A673 (cell line): Measurements from ENCODE around the gene PTGES2.

Experiments
- EZH2 ChIP-seq: fragments of 200-600 bp; sonication (generic); IDR thresholded peaks from 2 replicates; pipeline ENCODE4 v1.6.1; 2017; ENCODE audit warnings: borderline replicate concordance, low read depth, mild to moderate bottlenecking, mixed read lengths, antibody characterized with exemption, low read length; ENCODE audit not compliant: poor library complexity, severe bottlenecking
- TF ChIP-seq, protein P1 (sequence below): fragments of 300-800, 200-600 bp; sonication (generic); conservative IDR thresholded peaks from 2 replicates; pipeline ENCODE4 v1.5.1; 2017; ENCODE audit warnings: low read depth, mild to moderate bottlenecking, antibody characterized with exemption, low read length, moderate library complexity, mixed read lengths

DNA sequence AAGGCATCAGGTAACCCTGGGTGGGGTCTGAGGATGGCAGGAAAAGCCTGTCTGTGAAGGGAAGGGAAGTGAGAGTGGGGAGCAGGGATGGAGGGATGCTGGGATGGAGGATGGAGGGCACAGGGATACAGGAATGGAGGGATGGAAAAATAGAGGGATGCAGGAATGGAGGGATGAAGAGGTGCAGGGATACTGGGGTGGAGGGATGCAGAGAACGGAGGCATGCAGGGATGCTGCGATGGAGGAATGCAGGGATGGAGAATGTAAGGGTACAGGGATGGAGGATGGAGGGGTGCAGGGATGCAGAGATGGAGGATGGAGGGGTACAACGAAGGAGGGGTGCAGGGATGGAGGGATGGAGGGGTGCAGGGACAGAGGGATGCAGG, 9.1 kb downstream of the PTGES2 start:
- TF ChIP-seq, protein P1, sequence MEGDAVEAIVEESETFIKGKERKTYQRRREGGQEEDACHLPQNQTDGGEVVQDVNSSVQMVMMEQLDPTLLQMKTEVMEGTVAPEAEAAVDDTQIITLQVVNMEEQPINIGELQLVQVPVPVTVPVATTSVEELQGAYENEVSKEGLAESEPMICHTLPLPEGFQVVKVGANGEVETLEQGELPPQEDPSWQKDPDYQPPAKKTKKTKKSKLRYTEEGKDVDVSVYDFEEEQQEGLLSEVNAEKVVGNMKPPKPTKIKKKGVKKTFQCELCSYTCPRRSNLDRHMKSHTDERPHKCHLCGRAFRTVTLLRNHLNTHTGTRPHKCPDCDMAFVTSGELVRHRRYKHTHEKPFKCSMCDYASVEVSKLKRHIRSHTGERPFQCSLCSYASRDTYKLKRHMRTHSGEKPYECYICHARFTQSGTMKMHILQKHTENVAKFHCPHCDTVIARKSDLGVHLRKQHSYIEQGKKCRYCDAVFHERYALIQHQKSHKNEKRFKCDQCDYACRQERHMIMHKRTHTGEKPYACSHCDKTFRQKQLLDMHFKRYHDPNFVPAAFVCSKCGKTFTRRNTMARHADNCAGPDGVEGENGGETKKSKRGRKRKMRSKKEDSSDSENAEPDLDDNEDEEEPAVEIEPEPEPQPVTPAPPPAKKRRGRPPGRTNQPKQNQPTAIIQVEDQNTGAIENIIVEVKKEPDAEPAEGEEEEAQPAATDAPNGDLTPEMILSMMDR = no peak
- TF ChIP-seq EZH2 = no peak
